GM15510 (cell line): ENCODE data around the gene CPXM2.

Source experiments
- POLR2A ChIP-seq: IDR thresholded peaks from 3 replicates; pipeline ENCODE4 v1.6.1; 2011; ENCODE audit warnings: borderline replicate concordance; ENCODE audit not compliant: insufficient read length; ENCODE audit errors: extremely low read depth

CPXM2 gene

DNA sequence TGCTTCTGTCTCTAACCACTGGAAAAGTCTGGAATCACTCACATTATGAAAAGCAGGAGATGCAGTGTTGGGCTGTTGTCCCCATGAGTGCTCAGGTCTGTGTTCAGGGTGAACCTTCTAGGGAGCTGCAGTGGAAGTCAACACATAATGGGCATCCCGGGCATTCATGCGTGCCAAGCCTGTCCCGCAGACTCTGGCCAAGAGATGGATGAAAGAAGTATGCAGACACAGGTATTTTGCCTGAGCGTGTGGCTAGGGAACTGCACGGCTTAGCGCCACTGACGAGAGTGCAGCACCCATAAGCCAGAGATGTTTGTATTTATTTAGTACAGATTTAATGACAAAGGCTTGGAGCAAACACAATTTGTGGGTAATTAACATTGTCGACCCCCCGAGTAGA, 140.7 kb downstream of the CPXM2 start:
- TF ChIP-seq POLR2A = no peak

- TF ChIP-seq POLR2A = no peak
Measured at GRCh38 chr10:123748711-123749110, 142.9 kb downstream of the CPXM2 start.

GRCh38 chr10:123747426-123747825, 144.2 kb downstream of the CPXM2 start:
- TF ChIP-seq POLR2A = no peak

DNA sequence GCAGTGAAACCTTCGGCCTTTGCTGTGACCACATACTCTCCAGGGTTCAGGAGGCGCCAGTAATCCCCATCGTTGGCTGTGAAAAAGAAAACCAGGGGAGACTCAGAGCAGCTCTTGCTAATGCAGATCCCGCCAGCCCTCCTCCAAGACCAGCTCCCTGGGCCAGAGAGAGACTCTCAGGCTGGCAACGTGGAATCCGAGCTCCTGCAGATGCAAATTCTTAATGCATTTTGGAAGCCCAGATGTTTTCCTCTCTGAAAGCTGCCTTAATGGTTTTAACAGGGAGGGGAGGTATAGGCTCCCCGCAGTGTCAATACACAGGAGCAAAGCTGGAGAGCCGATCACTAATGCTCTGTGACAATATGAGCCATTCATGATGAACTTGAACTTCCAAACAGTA, 144.7 kb downstream of the CPXM2 start:
- no peak for TF ChIP-seq POLR2A

GRCh38 chr10:123746520-123746919, 145.1 kb downstream of the CPXM2 start:
- no peak for TF ChIP-seq POLR2A

DNA sequence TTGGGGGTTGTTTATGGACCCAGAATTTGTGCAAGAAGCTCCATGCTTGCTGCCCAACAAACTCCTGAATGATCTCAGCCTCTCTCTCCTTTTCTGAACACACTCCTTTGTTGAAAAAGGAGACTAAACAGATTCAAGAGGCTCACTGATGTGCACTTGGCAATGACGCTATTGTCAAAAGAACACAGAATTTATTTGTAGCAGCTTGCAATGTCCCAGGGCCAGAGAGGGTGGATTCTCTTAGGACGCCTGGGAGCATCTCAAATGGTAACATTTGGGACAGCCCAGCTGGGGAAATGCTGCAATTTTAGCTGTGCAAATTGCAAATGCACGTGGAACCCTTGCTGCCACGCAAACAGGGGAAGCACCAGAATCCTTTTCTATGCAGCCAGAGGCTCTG, 145.5 kb downstream of the CPXM2 start:
- no peak for TF ChIP-seq POLR2A

GRCh38 chr10:123744224-123744536, 147.4 kb downstream of the CPXM2 start:
- no peak for TF ChIP-seq POLR2A

DNA sequence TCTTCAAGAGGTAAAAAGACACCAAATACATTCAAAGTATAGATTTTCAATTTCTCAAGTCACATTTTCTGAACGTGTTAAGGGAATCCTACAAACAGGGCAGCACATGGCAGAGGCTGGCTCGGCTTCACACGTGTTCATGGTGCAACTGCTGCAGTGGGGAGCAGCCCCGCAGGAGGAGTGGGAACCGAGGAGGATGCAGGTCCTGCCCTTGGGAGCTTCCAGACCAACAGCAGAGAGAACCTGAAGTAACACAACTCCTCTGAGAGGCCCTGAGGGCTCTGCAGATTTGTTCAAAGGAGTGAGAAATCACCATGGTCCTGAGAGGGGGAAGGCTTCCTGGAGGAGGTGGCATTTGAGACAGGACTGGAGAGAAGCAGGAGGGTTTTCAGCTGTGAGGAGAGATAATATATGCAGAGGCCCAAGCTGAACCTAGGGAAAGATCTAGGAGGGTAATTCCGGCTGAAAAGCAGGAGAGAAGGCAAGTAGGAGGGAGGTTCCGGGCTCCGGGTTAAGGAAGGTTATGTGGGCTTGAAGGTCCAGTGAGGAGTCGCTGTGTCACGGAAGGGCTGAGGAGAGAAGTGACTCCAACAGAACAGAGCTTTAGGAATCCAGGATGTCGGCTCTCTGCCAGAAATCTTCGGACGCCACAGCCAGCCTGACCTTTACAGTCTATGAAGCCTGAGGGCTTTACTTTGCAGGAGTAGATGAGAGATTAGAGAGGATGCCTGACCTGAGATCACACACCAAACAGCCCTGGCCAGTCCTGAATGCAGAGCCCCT, 148.0 kb downstream of the CPXM2 start:
- no peak for TF ChIP-seq POLR2A

DNA sequence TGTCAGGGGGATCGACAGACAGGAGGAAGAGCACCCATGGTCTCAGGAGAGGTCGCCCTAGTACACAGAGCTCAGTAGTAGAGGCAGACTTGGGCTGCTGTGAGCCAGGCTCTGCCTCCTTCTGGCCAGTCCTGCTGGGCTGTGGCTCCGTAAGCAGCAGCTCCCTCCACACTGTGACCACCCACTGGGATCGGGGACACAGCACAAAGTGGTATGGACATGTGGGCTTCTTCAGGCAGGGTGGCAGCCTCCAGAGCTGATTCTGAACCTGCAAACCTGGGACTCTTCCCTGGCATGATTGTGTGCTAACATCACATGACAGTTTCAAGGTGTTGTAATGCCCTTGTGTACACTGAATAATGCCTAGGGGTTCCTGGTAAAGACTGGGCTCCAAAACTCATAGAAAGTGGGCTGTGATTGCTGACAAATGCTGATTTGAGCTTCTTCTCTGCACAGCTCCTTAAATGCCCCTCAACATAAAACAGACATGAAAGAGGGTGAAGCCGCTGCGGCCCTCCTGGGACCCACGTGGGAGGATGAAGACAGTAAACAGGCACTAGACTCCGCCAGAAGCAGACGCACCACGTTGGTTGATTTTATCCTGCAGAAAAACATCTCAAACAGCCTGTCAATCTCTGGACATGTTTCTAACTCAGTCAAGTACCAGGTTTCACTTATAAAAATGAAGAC, 148.7 kb downstream of the CPXM2 start:
- TF ChIP-seq POLR2A = no peak

DNA sequence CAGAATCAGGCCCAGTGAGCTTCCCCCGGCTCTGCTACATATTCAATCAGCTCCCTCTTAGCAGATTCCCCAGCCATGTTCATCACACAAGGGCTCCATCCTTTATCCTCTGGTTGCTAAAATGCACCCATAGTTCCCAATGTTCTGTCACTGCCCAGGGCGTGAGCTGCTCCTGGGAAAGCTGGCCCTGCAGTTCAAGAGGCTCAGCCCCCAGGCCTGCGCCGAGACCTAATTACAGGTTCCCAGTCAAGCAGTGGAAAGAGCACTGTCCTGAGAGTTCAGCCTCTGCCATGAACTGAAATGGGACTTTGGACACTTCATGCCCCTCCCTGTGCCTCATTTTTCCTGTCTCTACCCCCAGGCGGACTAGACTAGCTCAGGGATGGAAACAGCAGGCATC, 149.9 kb downstream of the CPXM2 start:
- no peak for TF ChIP-seq POLR2A

- no peak for TF ChIP-seq POLR2A
Measured at GRCh38 chr10:123741146-123741545, 150.5 kb downstream of the CPXM2 start.

GRCh38 chr10:123729523-123729922, 162.1 kb downstream of the CPXM2 start:
- TF ChIP-seq POLR2A = no peak

GRCh38 chr10:123726836-123727235, 164.8 kb downstream of the CPXM2 start:
- TF ChIP-seq POLR2A = no peak

DNA sequence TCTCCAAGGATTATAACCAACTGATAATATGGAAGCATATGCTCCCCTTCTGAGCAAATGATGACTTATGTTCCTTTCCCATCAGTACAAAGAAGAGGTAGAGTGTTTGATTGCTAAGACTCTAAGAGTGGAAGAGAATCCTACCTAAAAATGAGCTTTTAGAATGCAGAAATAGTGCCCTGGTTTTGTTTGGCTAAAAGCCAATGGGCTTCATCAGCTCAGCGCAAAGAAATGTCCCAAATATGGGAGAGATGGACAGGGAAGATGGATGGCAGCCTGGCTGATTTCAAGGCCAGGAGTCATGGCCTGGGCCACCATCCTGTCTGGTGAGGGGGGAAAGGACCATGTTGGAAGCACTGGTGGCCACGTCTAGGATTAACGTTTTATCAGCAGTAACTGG, 165.2 kb downstream of the CPXM2 start:
- TF ChIP-seq POLR2A = no peak

DNA sequence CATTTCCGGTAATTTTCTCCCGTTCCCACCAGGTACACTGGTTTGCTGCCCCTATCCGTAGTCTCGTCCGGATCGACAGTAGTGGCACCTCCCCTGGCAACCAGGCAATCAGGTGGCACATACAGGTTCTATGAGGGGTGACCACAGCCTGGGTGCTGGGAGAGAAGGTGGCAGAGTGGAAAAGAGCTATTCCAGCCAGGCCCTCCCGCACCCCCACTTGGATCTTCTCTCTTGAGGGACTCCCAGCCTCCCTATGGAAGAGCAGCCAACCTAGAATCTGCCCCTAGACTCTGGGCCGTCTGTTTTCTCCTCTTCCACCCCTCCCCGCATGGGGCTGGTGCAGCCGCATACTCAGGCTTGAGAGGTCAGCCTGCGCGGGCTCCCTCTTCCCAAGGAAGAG, 166.9 kb downstream of the CPXM2 start:
- TF ChIP-seq POLR2A = no peak

DNA sequence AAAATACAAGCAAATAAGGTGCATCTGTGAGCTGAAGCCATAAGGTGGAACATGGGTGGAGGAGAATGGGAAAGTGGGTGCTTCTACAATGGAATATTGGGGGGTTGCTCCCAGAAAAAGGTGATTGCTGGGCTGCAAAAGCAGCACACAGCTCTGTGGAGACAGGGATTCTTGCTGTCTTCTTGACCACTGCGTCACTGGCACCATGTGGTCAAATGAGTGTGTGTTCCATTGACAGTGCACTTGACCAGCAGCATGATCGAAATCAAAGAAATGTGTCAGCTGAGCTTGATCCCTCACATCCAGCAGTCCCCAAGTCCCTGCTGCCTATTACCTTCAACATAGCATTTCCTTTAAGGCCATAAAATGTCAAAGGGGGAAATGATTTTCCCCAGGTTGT, 169.3 kb downstream of the CPXM2 start:
- no peak for TF ChIP-seq POLR2A
